Renal cortical epithelial cell (primary cell): ENCODE data around the gene BSPRY. TPM values are rescaled to one million over a fixed set of nuclear protein-coding genes. Genes with fewer than 3 reads are reported as not detected.
"Not testable (repeated sequence)": the region's sequence is repeated elsewhere in the genome, so short reads cannot be mapped to it uniquely, and the experiment has no call there.

Source experiments
- DNase-seq: peaks from one replicate; pipeline ENCODE4 v3.0.0-alpha.2; 2011; ENCODE audit warnings: low read depth
- total RNA-seq: library from RNA; depleted of rRNA; stranded (reverse); fragments of >200 nt; gene quantifications from 2 replicates; pipeline ENCODE4 v1.2.3, GENCODE V29; 2014

BSPRY gene
- total RNA-seq, 1 donor from 2014 or later: 0.45 TPM

GRCh38 chr9:113395000-113395861 lies 45.9 kb downstream of the BSPRY start:
- no peak for DNase-seq

GRCh38 chr9:113397203-113397631 lies 47.9 kb downstream of the BSPRY start:
- DNase-seq: no peak

DNA sequence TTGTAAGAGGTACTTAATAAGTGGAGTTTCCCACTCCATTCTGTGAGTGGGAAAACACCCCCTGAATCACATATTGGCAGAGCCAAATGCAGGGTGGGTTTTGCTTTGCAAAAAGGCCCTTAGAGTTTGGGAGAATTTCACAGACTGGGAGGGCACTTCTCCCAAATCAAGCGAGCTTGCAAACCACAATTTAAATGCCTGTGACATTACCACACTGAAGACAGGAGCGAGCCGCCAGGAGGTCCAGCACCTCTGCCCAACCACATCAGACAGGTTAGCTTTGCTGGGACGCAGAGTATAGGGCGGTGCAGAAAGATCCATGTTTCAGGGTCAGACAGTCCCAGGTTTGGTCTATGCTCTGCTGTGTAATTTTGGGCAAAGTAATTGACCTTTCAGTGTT lies 49.5 kb downstream of the BSPRY start:
- DNase-seq: peak; percentile 48

DNA sequence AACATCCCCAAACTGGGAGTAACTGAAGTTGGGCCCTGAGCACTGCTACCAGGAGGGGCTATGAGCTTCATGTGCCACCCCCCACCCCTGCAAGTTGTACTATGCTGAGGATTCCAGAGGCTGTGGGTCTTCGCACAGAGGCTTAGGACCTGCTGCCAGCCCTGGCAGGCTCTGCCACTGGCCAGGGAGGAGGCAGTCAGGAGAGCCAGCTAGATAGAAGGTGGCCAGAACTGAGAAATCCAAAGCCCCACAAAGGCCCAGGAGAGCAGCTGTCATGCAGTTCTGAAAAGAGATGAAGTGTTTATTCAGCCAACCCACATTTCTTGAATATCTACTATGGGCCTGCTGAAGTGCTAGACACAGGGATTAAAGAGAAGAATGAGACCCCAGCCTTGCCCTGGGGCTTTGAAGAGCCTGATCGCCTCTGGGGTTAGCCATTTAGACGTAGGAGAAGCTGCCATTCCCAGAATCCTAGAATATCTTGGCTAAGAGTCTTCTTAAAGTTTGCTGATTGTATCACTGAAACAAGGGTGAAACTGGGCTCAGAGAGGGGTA lies 50.4 kb downstream of the BSPRY start:
- DNase-seq: no peak

- peak; percentile 93 for DNase-seq
Observed at GRCh38 chr9:113401027-113401792, 51.9 kb downstream of the BSPRY start, which contains the start of gene ALAD. Gene ALAD (minus strand): TSS chr9:113401284. CDS start chr9:113393559, 7,725 bp downstream.

DNA sequence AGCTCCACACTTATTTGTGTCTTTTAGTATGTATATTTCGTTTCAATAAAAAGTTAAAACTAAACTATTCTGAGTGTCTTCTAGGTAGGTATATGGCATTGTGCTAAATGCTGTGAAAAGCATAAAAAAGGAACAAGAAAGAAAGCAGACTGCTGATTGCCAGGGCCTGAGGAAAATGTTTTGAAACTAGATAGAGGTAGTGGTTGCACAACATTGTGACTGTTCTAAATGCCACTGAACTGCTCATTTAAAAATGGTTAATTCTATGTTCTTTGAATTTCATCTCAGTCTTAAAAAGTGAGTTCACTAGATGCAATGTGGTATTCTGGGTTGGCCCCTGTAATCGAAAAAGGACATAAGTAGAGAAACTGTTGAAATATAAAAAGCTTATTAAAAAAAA lies 54.3 kb downstream of the BSPRY start:
- no peak for DNase-seq

DNA sequence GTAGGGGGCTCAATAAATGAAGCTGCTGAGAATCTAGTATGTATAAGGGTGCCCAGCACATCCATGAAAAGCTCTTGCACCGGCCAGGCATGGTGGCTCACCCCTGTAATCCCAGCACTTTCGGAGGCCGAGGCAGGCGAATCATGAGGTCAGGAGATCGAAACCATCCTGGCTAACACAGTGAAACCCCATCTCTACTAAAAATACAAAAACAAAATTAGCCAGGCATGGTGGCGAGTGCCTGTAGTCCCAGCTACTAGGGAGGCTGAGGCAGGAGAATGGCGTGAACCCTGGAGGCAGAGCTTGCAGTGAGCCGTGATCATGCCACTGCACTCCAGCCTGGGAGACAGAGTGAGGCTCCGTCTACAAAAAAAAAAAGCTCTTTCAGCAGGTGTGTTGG lies 57.0 kb downstream of the BSPRY start:
- DNase-seq: not testable (repeated sequence)

DNA sequence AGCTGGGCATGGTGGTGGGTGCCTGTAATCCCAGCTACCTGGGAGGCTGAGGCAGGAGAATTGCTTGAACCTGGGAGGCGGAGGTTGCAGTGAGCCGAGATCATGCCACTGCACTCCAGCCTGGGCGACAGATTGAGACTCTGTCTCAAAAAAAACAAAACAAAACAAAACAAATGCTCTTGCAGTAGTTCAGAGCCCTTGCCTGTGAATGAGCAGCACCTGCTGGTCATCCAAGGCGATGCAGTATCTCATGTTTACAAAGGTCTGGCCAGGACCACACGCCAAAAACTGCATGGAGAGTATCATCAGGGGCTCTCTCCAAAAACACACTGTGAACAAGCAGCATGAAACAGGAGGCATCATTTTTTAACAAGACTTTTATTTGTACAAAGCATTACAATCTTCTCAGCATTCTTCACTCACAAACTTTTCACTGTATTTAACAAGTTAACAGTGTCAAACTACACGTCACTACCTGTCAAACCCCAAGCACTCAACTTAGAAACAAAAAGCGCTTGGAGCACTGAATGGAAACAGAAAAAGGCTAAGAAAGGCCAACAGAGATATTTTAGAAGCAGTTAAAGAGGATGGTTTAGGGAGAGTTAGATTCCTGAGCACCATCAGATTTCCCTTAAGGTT lies 57.7 kb downstream of the BSPRY start:
- DNase-seq: peak; percentile 76

- DNase-seq: no peak
Observed at GRCh38 chr9:113409481-113409880, 60.1 kb downstream of the BSPRY start.

DNA sequence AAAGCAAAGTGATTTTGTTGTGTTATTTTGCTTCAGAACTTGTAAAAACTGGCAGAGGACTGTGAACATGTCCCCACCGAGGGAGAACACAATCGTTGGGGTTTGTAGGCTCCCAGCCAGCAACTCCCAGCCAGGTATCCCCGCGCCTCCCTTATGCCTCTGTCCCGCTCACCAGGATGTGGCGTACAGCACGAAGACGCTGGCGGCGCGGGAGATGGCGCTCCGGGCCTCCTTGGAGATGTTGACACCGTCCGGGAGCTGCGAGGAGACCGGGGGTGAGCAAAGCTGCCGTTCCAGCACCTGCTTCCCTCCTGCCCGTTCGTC lies 60.5 kb downstream of the BSPRY start:
- DNase-seq: no peak

- DNase-seq: peak; percentile 83
Observed at GRCh38 chr9:113410207-113410864, 61.0 kb downstream of the BSPRY start, which contains the start of the genes C9orf43 and POLE3. Gene C9orf43 (plus strand): TSS chr9:113410747. CDS start chr9:113413494, 2,747 bp downstream. Gene POLE3 (minus strand): TSS chr9:113410675. CDS start chr9:113410293, 382 bp downstream.

- DNase-seq: no peak
Observed at GRCh38 chr9:113416149-113416721, 66.9 kb downstream of the BSPRY start.

DNA sequence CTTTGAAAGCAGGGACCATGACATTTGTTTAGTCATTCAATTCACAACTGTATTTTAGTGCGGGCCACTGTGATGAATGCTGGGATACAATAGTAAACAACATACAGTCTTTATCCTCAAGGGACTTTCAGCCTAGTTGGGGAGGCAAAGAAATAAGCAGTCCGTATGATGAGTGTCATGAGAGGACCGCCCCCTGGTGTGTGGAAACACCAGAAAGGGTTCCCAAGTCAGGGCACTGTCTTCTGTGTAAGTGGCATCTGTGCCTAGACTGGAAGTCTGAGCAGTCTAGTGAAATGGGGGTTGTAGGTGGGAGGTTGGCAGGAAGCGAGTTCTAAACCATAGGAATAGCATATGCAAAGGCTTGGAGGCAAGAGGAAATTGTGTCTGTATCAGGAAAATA lies 68.0 kb downstream of the BSPRY start:
- DNase-seq: no peak

Other genes starting within 250 kb of the BSPRY start
- 14.8 and 40.8 TPM in 2 replicates for gene SLC31A2, start 198.5 kb upstream of the BSPRY start, total RNA-seq
- gene FKBP15, start 128.3 kb upstream of the BSPRY start, total RNA-seq: 9.6 and 30.2 TPM in 2 replicates
- gene SLC31A1, start 128.0 kb upstream of the BSPRY start, total RNA-seq: 28.7 and 32.4 TPM in 2 replicates
- 43.4 and 51.7 TPM in 2 replicates for gene CDC26, start 74.0 kb upstream of the BSPRY start, total RNA-seq
- gene PRPF4, start 73.9 kb upstream of the BSPRY start, total RNA-seq: 31.1 and 36.6 TPM in 2 replicates
- gene RNF183, start 46.2 kb upstream of the BSPRY start, total RNA-seq: 0.80 and 1.2 TPM in 2 replicates
- 1.9 and 9.3 TPM in 2 replicates for gene WDR31, start 9.3 kb upstream of the BSPRY start, total RNA-seq
- 23.8 and 24.1 TPM in 2 replicates for gene HDHD3, start 27.4 kb downstream of the BSPRY start, total RNA-seq
- 6.3 and 34.0 TPM in 2 replicates for gene ALAD, start 51.7 kb downstream of the BSPRY start, total RNA-seq
- 36.1 and 53.0 TPM in 2 replicates for gene POLE3, start 61.1 kb downstream of the BSPRY start, total RNA-seq
- 0.35 and 0.45 TPM in 2 replicates for gene C9orf43, start 61.2 kb downstream of the BSPRY start, total RNA-seq
- 56.1 and 76.2 TPM in 2 replicates for gene RGS3, start 114.2 kb downstream of the BSPRY start, total RNA-seq